ENCODE results near the gene MACO1.
"Not testable (repeated sequence)": the region's sequence is repeated elsewhere in the genome, so short reads cannot be mapped to it uniquely, and the experiment has no call there.

The MACO1 gene

GRCh38 chr1:25505656-25506385, 75.1 kb downstream of the MACO1 start:
- peak overlapping the region; percentile 50 for H3K4me2 ChIP-seq (ENCODE audit: low read length)
- TF ChIP-seq CTCF (IDR thresholded peaks at IDR 0.05; ENCODE audit: low read depth, low read length, poor library complexity, severe bottlenecking) (no peak), EZH2phosphoT487 (IDR thresholded peaks at IDR 0.05; ENCODE audit: borderline replicate concordance, low read length) (no peak)

GRCh38 chr1:25506566-25507463, 76.1 kb downstream of the MACO1 start:
- not testable (repeated sequence) for H3K4me3 ChIP-seq (ENCODE audit: low read length); H3K9me2 ChIP-seq (replicated peaks; ENCODE audit: control insufficient read depth, low read length); H3K27ac ChIP-seq (ENCODE audit: low read depth, low read length); H3K27me3 ChIP-seq (ENCODE audit: control insufficient read depth, low read length); H3K36me3 ChIP-seq (ENCODE audit: control insufficient read depth, low read length); H3K9me3 ChIP-seq (ENCODE audit: control insufficient read depth, insufficient read depth, low read length); H4K20me1 ChIP-seq (ENCODE audit: control insufficient read depth, insufficient read depth, low read depth, low read length); H3K79me2 ChIP-seq (ENCODE audit: control insufficient read depth, low read length); H3F3A ChIP-seq (ENCODE audit: control insufficient read depth, insufficient read depth); H3K4me2 ChIP-seq (ENCODE audit: low read length)
- peaks cover 20% of the 10 kb centered on the region for H3K4me1 ChIP-seq (ENCODE audit: control insufficient read depth, low read length)

More at GRCh38 chr1:25505656-25506385, 75.1 kb downstream of the MACO1 start:
- Histone ChIP-seq H3K9me2 (replicated peaks; ENCODE audit: control insufficient read depth, low read length) (no peaks in the 10 kb centered on the region), H3K27ac (ENCODE audit: low read depth, low read length) (no peak overlapping the region), H4K20me1 (ENCODE audit: control insufficient read depth, insufficient read depth, low read depth, low read length) (no peaks in the 10 kb centered on the region), H3K36me3 (ENCODE audit: control insufficient read depth, low read length) (peaks cover 17% of the 10 kb centered on the region), H3K9me3 (ENCODE audit: control insufficient read depth, insufficient read depth, low read length) (no peaks in the 10 kb centered on the region), H3K27me3 (ENCODE audit: control insufficient read depth, low read length) (no peaks in the 10 kb centered on the region), H3K79me2 (ENCODE audit: control insufficient read depth, low read length) (no peaks in the 10 kb centered on the region), H3K4me1 (ENCODE audit: control insufficient read depth, low read length) (peaks cover 20% of the 10 kb centered on the region), H3K4me3 (ENCODE audit: low read length) (0 out of 2 replicates have a peak overlapping the region, but pooled peaks have one; percentile 7), H3F3A (ENCODE audit: control insufficient read depth, insufficient read depth) (peaks cover 4% of the 10 kb centered on the region; the same call in 1 of the 2 replicates)

DNA sequence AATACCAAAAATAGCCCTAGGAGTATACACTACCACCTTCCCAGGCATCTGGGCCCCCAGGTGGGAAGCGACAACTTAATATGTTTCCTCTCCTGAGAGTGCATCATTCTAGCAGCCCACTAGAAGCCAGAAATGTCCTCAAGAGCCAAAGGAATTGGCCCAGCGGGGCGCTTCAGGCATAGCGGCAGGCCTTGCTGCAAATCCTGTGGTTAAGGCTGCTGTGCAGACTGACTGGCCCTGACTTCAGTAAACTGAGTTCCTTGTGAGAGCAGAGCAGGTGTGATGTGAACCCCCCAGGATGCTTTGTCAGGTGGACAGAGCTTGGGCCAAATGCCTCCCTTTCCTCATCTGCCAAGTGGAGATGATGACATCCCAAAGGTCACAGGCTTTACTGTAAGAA, 83.0 kb downstream of the MACO1 start:
- Histone ChIP-seq H3K9me3 (ENCODE audit: control insufficient read depth, insufficient read depth, low read length) (no peaks in the 10 kb centered on the region), H3K27me3 (ENCODE audit: control insufficient read depth, low read length) (no peaks in the 10 kb centered on the region), H3F3A (ENCODE audit: control insufficient read depth, insufficient read depth) (no peaks in the 10 kb centered on the region), H3K4me3 (ENCODE audit: low read length) (no peak overlapping the region), H4K20me1 (ENCODE audit: control insufficient read depth, insufficient read depth, low read depth, low read length) (no peaks in the 10 kb centered on the region), H3K36me3 (ENCODE audit: control insufficient read depth, low read length) (no peaks in the 10 kb centered on the region), H3K4me1 (ENCODE audit: control insufficient read depth, low read length) (no peaks in the 10 kb centered on the region), H3K4me2 (ENCODE audit: low read length) (no peak overlapping the region), H3K79me2 (ENCODE audit: control insufficient read depth, low read length) (no peaks in the 10 kb centered on the region), H3K27ac (ENCODE audit: low read depth, low read length) (no peak overlapping the region), H3K9me2 (replicated peaks; ENCODE audit: control insufficient read depth, low read length) (no peaks in the 10 kb centered on the region)
- TF ChIP-seq CTCF (IDR thresholded peaks at IDR 0.05; ENCODE audit: low read depth, low read length, poor library complexity, severe bottlenecking) (no peak), EZH2phosphoT487 (IDR thresholded peaks at IDR 0.05; ENCODE audit: borderline replicate concordance, low read length) (no peak)

DNA sequence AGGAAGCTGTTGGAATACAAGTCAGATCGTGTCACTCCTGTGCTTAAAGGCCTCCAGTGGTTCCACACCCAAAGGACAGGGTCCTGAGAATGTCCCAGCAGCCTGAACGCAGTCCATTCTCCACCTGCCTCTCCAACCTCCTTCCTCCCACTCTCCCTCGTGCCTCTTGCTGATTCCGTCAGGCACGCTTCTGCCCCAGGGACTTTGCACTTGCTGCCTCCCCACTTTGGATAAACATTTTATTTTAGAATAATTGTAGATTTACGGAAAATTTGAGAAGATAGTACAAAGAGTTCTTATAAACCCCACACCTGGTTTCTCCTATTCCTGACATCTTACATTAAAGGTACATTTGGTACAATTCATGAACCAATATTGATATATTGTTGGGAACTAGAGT, 84.3 kb downstream of the MACO1 start:
- Histone ChIP-seq H3K4me1 (ENCODE audit: control insufficient read depth, low read length) (no peaks in the 10 kb centered on the region), H3K9me3 (ENCODE audit: control insufficient read depth, insufficient read depth, low read length) (no peaks in the 10 kb centered on the region), H3F3A (ENCODE audit: control insufficient read depth, insufficient read depth) (no peaks in the 10 kb centered on the region), H3K4me3 (ENCODE audit: low read length) (no peak overlapping the region), H4K20me1 (ENCODE audit: control insufficient read depth, insufficient read depth, low read depth, low read length) (no peaks in the 10 kb centered on the region), H3K27ac (ENCODE audit: low read depth, low read length) (no peak overlapping the region), H3K9me2 (replicated peaks; ENCODE audit: control insufficient read depth, low read length) (no peaks in the 10 kb centered on the region), H3K79me2 (ENCODE audit: control insufficient read depth, low read length) (no peaks in the 10 kb centered on the region), H3K27me3 (ENCODE audit: control insufficient read depth, low read length) (no peaks in the 10 kb centered on the region), H3K4me2 (ENCODE audit: low read length) (no peak overlapping the region), H3K36me3 (ENCODE audit: control insufficient read depth, low read length) (no peaks in the 10 kb centered on the region)
- TF ChIP-seq CTCF (IDR thresholded peaks at IDR 0.05; ENCODE audit: low read depth, low read length, poor library complexity, severe bottlenecking) (no peak), EZH2phosphoT487 (IDR thresholded peaks at IDR 0.05; ENCODE audit: borderline replicate concordance, low read length) (no peak)

All from DOHH2 (cell line).